Stimulated activated CD4-positive, alpha-beta T cell treated with anti-CD3 and anti-CD28 coated beads, Interleukin-1b, Interleukin-23, amount 100 ng/mL, for 48 hours (primary cell): ENCODE results near the gene PLPPR3.
"Not testable (repeated sequence)": the region's sequence is repeated elsewhere in the genome, so short reads cannot be mapped to it uniquely, and the experiment has no call there.

ENCODE experiments used
- DNase-seq: peaks from one replicate; pipeline ENCODE4 v3.0.0-alpha.2; 2020

PLPPR3 gene

DNA sequence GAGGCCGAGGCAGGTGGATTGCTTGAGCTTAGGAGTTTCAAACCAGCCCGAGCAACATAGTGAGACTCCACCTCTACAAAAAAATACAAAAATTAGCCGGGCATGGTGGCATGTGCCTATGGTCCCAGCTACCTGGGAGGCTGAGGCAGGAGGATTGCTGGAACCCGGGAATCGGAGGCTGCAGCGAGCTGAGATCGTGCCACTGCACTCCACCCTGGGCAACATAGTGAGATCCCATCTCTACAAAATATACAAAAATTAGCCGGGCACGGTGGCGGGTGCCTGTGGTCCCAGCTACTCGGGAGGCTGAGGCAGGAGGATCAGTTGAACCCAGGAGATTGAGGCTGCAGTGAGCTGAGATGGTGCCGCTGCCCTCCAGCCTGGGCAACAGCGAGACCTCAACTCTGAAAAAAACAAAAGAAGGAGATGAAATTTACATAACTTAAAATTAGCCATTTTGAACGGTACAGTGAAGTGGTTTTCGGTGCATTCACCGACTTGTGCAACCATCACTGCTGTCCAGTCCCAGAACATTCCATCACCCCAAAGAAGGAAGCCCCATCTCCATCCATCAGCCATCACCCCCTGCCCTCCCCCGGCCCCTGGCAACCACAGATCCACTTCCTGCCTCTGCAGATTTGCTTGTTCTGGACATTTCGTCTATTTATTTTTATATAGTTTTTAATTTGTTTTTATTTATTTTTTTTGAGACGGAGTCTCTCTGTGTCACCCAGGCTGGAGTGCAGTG, 4.3 kb upstream of the PLPPR3 start:
- no peak for DNase-seq

DNA sequence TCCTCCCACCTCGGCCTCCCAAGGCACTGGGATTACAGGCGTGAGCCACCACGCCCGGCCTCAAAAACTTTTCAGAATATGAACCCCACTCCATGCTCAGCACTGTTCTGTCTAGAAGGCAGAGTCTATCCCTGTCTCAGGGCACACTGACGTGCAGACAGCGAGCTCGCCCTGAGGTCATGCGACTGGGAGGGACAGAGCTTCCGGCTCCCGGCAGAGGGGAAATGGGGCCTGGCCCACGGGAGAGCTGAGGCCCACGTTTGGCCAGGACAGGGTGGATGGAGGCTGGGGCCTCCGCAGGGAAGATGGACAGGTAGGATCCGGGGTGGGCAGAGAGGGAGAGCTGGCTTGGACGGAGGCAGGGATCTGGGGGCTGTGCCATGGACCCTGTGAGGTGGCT, 3.1 kb upstream of the PLPPR3 start:
- no peak for DNase-seq

DNA sequence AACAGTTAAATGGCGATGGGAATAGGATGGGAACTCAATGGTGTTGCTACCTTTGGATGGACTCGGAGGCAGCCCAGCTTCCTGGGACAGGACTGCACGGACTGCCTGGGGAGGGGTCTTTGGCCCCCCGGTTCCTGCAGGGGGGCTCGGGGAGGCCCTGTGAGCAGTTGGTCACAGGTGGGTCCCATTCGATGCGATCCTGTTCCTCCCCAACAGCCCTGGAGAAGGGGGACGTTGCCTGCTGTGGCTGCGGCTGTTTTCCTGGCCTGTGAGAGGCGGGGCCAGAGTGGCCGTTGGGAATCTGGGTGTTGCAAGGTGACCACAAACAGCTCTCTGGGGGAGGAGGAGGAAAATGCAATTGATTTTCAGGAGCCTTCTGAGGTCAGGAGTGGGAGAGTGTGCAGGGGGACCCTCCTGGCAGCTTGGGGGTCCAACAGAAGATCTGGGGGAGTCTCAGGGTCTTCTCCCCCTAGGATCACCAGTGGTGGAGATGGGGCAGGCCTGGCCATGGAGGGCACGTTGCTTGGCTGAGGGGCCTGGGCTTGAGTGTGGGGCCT, 1.9 kb upstream of the PLPPR3 start:
- no peak for DNase-seq

DNA sequence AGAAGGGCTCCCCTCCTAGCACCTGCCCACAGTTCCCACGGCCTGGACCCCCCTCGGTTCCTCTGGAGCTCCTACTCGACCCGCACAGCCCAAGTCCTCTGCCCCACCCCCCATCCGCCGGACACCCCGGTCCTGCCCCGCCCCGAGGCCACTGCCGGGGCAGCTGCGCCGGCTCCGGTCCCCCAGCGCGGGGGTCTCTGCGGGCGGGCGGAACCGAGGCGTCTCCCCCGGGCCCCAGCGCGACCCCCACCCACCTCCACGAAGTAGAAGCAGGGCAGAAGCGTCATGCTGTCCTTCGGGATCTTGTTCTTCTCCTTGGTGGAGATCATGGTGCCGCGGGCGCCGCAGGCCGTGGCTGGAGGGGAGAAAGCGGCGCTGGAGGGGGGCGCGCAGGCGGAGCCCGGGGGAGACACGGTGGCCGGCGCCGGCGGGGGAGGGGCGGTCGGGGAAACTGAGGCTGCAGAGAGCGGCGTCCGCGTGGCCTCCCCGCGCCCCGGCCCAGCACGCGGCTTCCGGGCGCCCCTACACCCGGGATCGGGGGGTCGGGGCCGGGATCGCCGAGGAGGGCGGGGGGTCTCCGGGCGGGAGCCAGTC, 427 bp downstream of the PLPPR3 start:
- DNase-seq: no peak

DNA sequence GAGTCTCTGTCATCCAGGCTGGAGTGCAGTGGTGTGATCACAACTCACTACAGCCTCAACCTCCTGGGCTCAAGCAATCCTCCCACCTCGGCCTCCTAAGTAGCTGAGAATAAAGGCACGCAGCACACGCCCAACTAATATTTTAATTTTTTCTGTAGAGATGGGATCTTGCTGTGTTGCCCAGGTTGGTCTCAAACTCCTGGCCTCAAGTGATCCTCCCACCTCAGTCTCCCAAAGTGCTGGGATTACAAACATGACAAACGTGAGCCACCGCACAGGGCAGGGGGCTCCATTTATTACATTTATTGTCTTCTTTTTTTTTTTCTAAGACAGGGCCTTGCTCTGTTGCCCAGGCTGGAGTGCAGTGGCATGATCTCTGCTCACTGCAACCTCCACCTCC, 1.5 kb downstream of the PLPPR3 start:
- DNase-seq: not testable (repeated sequence)

DNA sequence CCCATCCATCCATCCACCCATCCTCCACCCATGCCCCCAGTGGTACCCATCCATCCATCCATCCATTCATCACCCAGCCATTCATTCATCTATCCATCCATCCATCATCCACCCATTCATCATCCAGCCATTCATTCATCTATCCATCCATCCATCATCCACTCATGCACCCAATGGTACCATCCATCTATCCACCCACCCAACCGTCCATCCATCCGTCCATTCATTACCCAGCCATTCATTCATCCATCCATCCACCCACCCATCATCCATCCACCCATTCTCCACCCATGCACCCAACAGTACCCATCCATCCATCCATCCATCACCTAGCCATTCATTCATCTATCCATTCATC, 5.3 kb downstream of the PLPPR3 start:
- DNase-seq: no peak

DNA sequence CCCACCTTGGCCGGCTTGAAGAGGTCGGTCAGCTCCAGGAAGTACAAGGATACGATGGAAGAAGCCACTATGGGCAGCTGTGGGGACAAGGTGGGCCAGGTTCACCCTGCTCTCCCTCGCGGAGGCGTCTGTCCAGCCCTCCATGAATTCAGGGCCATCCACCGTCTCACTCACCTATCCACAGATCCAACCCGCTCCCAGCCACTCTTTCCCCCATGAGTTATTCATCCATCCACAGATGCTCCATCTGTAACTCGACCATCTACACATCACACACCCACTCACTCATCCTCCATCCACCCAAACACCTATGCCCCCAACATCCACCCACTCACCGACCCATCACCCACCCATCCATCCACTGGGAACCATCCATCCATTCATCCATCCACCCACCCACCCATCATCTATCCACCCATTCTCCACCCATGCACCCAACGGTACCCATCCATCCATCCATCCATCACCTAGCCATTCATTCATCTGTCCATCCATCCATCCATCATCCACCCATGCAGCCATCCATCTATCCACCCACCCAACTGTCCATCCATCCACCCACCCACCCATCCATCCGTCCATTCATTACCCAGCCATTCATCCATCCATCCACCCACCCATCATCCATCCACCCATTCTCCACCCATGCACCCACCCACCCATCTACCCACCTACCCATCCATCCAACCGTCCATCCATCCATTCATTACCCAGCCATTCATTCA, 5.8 kb downstream of the PLPPR3 start:
- DNase-seq: no peak

DNA sequence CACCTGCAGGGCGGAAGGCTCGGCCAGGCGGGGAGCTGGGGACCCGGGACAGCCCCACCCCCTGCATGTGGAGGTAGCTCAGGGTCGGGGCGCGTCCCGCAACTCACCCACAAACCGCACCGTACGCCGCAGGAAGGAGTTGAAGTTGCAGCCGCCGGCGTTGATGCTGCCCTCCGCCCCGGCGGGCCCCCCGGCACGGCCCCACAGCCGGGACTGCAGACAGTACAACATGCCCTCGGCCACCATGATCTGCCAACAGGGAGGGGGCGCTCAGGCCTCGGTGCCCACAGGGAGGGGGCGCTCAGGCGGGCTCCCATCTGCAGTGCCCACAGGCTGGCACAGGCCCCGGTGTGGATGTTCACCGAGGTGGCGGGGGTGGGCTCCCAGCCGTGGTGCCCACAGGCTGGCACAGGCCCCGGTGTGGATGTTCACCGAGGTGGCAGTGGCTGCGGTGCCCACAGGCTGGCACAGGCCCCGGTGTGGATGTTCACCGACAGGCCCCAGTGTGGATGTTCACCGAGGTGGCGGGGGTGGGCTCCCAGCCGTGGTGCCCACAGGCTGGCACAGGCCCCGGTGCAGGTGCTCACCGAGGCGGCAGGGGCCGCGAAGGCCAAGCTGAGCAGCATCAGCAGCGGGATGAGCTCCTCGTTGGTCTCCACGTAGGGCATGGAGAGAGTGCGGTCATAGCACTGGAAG, 6.5 kb downstream of the PLPPR3 start:
- DNase-seq: no peak

DNA sequence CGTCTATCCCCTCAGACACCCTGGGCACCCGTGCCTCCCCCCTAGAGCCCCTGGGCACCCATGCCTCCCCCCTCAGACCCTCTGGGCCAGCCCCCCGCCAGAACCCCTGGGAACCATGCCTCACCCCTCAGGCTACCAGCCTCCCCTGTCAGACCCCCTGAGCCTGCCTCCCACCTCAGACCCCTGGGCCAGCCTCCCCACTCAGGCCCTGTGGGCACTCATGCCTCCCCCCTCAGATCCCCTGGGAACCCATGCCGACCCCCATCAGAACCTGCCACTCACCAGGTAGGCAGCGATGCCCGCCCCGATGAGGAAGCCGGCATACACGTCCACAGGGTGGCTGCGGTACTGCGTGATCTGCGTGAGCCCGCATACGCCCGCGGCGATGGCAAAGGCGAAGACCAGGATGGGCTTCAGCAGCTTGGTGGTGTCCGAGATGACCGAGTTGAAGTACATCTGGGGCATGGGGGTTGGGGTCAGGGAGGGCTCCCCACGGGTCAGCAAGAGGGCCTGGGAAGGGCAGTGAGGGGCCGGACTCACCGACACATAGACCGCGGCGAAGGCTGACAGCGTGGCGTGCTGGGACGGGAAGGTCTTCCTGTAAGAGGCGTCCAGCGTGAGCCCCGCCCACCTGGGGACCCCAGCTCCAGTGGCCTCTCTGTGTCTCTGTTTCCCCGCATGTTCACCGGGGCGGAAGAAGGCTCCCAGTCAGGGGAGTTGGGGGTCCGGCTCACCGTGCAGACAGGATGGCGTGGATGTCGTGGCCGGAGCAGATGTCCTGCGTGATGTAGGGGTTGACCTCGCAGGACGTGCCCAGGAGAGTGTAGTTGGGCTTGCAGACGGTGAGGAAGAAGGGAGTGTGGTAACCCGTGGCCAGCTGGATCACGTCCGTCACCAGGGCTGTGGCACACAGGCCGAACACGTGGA, 7.3 kb downstream of the PLPPR3 start:
- no peak for DNase-seq

DNA sequence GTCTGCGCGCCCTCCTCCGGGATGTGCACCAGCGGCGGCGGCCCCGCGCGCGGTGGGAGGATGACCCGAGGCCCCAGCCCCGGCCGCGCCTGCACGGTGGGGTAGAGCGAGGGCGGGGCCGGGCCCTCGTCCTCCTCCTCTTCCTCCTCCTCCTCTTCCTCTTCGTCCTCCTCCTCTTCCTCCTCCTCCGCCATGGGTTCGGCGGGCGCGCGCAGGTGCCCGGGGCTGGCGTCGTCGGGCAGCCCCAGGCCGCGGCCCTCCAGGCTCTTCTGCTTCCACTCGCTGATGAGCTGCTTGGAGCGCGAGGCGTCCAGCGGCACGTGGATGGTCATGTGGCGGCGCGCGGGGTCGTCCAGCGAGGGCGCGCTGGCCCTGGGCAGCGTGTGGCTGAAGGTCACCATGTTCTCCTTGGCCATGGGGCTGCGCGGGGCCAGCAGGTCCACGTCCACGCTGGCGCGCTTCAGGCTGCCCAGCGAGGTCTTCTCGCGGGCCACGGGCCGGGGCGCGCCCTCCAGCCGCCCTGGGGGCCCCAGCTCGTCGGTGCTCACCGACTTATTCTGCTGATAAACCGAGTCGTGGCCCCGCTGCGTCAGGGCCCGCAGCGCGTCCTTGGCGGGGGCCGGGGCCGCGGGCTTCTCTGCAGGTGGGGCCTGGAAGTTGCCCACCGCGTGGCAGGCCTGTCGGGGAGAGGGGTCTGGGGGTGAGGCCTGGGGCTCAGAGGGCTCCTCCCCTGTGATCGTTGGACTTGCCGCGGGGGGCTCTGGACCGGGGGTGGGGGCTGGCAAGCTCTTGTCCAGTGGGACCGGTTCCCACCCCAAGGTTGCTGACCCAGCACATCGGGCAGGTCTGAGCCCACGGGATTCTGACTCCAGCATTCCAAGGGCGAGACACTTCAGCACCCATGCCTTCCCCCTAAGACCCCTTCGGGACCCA, 8.3 kb downstream of the PLPPR3 start:
- no peak for DNase-seq

DNA sequence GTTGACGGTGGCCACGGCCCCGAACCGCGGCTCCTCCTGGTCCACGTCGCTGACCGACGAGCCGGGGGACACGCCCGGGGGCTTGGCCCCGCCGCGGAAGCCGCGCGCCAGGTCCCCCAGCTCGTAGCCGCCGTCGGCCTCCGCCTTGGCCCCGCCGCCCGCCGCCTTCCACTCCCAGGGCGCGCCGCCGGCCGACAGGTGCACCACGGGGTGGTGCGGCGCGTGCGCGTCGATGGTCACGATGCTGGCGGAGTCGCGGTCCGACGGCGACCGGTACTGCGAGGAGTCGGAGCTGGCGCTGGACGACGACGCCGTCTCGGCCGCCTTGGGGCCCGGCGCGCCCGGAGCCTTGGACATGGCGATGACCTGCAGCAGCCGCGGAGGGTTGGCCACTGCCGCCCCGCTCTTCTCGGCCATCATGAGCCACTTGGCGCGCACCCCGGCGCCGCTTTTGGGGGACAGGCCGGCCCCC, 9.0 kb downstream of the PLPPR3 start:
- no peak for DNase-seq

DNA sequence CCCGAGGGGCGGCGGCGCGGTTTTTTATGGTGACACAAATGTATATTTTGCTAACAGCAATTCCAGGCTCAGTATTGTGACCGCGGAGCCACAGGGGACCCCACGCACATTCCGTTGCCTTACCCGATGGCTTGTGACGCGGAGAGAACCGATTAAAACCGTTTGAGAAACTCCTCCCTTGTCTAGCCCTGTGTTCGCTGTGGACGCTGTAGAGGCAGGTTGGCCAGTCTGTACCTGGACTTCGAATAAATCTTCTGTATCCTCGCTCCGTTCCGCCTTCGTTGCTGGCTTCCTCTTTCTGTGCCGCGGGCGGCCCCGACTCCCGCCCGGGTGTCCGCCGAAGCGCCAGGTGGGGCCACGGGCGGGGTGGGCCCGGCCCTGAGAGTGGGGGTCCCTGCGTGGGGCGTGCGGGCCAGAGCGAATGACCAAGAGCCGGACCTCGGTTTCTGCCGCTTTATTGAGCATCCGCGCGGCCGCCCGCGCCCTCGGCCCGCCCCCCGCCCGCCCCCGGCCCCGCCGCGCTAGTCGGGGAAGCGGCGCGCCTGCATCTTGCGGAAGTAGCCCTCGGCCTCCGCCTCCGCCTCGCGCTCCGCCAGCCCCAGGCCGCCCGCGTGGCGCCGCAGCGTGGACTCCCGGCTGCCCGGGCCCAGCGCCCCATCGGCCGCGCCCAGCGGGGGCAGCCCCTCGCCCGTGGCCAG, 9.6 kb downstream of the PLPPR3 start:
- DNase-seq: no peak

DNA sequence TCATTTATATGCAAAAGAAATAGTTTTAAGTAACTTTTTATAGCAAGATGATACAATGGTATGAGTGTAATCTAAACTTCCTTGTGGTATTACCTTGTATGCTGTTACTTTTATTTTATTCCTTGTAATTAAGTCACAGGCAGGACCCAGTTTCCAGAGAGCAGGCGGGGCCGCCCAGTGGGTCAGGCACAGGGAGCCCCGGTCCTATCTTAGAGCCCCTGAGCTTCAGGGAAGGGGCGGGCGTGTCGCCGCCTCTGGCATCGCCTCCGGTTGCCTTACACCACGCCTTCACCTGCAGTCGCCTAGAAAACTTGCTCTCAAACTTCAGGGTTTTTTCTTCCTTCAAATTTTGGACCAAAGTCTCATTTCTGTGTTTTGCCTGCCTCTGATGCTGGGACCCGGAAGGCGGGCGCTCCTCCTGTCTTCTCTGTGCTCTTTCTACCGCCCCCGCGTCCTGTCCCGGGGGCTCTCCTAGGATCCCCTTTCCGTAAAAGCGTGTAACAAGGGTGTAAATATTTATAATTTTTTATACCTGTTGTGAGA, 10.2 kb downstream of the PLPPR3 start:
- DNase-seq: no peak

DNA sequence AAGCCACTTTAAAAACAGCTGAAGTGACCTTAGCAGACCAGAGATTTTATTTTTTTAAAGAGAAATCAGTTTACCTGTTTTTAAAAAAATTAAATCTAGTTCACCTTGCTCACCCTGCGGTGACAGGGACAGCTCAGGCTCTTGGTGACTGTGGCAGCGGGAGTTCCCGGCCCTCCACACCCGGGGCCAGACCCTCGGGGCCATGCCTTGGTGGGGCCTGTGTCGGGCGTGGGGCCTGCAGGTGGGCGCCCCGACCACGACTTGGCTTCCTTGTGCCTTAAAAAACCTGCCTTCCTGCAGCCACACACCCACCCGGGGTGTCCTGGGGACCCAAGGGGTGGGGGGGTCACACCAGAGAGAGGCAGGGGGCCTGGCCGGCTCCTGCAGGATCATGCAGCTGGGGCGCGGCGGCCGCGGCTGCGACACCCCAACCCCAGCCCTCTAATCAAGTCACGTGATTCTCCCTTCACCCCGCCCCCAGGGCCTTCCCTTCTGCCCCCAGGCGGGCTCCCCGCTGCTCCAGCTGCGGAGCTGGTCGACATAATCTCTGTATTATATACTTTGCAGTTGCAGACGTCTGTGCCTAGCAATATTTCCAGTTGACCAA, 10.8 kb downstream of the PLPPR3 start:
- DNase-seq: no peak

DNA sequence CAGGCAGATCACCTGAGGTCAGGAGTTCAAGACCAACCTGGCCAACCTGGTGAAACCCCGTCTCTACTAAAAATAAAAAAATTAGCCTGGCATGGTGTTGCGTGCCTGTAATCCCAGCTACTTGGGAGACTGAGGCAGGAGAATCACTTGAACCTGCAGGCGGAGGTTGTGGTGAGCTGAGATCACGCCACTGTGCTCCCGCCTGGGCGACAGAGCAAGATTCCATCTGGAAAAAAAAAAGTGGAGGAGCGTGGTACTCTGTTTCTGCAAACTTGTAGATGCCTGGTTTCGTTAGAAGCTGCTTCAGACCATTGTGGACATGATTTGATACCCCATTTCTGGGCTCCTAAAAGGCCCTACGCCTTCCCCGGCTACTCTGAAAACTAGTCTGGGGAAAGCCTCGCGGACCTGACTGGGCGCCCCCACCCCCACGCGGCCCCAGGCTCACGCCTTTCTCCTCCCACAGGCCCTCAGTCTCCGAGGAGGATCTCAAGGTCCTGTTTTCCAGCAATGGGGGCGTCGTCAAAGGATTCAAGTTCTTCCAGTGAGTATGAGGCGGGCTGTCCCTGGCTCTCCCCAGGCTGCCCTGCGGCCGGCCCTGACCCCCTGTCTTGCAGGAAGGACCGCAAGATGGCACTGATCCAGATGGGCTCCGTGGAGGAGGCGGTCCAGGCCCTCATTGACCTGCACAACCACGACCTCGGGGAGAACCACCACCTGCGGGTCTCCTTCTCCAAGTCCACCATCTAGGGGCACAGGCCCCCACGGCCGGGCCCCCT, 11.5 kb downstream of the PLPPR3 start:
- no peak for DNase-seq

DNA sequence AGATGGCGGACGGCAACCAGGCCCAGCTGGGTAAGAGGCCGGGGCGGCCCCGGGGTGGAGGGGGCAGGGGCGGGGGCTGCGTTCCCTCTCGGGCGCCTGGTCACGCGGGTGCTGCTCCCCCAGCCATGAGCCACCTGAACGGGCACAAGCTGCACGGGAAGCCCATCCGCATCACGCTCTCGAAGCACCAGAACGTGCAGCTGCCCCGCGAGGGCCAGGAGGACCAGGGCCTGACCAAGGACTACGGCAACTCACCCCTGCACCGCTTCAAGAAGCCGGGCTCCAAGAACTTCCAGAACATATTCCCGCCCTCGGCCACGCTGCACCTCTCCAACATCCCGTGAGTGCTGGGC, 13.4 kb downstream of the PLPPR3 start:
- no peak for DNase-seq

DNA sequence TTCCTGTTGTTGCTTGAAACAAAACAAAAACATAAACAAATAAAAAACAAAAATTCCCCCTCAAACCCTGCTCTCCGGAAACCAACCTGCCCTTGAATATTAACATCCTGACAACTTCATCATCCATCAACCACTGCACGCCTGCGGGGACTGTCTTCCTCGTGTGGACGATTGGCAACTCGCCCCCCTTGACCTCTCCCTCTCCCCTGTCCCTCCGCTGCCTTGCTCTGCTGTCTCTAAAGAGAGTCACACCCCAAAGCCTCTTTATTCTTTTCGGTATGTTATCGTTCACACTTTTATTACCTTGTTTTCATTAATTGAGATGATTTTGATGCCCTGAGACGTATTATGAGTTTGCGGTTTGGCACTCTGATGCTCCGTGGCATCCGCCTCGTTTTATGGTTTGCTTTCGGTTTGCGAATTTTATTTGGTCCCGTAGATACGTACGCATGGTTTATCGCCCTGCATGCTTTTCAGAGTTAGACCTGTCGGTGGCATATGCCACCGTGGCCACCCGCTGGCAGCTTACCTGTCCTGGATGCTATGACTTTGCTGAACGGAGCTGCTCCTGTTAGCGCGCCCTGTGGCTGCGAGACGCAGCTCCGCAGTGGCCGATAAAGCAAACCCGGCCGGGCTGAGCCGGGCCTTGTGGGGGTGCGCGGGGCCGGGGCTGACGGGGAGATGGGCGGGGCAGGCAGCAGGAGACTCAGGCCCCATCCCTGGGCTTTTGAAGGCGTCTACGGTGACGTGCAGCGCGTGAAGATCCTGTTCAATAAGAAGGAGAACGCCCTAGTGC, 13.9 kb downstream of the PLPPR3 start:
- DNase-seq: no peak
